Subcutaneous adipose tissue (tissue), 4 donors: Measurements from ENCODE around the gene CDK2AP2. TPM values are rescaled to one million over a fixed set of nuclear protein-coding genes. Genes with fewer than 3 reads are reported as not detected.

Experiments
- total RNA-seq, 4 donors: library from RNA; depleted of rRNA; stranded (reverse); fragments of >200 nt; gene quantifications; one replicate each; pipeline ENCODE4 v1.1.0, GENCODE V29; 2016
- TF ChIP-seq, protein P1 (sequence below): fragments of 450-650 bp; IDR thresholded peaks from one replicate; pipeline ENCODE4 v1.5.1; 2016; ENCODE audit warnings: low read depth, mild to moderate bottlenecking, control low read depth, antibody characterized with exemption, moderate library complexity

CDK2AP2 gene
- total RNA-seq, 4 donors from 2014 or later, result 21.2 to 33.2 (median 23.5) TPM

- TF ChIP-seq, protein P1, sequence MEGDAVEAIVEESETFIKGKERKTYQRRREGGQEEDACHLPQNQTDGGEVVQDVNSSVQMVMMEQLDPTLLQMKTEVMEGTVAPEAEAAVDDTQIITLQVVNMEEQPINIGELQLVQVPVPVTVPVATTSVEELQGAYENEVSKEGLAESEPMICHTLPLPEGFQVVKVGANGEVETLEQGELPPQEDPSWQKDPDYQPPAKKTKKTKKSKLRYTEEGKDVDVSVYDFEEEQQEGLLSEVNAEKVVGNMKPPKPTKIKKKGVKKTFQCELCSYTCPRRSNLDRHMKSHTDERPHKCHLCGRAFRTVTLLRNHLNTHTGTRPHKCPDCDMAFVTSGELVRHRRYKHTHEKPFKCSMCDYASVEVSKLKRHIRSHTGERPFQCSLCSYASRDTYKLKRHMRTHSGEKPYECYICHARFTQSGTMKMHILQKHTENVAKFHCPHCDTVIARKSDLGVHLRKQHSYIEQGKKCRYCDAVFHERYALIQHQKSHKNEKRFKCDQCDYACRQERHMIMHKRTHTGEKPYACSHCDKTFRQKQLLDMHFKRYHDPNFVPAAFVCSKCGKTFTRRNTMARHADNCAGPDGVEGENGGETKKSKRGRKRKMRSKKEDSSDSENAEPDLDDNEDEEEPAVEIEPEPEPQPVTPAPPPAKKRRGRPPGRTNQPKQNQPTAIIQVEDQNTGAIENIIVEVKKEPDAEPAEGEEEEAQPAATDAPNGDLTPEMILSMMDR, result no peak
Measured at GRCh38 chr11:67516806-67517205, 8.8 kb upstream of the CDK2AP2 start.

GRCh38 chr11:67514116-67514515, 6.2 kb upstream of the CDK2AP2 start:
- TF ChIP-seq, protein P1, result no peak

DNA sequence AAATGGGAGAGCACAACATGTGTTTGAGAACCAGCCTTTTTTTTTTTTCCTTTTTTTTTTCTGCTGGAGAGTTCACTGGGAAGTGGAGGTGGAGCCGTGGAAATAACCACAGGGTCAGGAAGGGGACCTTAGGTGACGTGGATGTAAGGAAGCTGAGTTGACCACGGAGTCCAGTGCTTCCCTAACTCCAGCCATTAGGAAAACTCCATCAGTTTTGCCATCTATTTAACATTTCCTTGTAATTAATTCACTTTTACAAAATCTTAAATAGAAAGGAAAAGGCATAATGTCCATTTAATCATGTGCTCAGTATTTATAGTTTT, 2.0 kb upstream of the CDK2AP2 start:
- TF ChIP-seq, protein P1, result no peak

GRCh38 chr11:67508486-67509121, 642 bp upstream of the CDK2AP2 start:
- TF ChIP-seq, protein P1, result no peak

DNA sequence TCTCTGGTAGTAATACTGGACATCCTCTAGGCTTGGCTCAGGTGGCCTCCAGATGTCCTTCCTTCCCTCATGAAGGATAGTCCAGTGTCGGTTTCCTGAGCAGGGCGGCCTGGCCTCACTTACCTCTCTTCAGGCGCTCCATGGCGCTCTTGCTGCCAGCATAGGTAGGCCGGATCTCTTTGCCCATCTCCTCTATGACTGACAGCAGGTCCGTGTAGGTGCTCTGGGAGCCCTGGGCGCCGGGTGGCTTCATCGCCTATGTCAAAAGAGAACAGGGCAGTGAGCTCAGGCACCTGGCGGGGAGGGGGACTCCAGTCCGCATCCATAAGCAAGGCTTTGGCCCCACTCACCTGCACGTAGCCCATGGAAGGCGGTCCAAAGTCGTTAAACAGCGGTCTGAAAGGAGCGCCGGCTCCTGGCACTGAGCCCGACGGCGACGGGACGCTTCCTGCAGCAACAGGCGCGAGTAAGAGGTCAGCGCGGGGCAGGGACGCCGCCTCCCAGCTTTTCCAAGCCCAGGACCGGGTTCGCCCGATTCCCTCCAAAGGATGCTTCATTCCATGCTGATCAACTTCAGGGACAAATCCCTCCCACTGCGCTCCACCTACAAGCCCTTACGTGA, 609 bp downstream of the CDK2AP2 start:
- TF ChIP-seq, protein P1, result no peak

- TF ChIP-seq, protein P1, result no peak
Measured at GRCh38 chr11:67506426-67507051, 1.4 kb downstream of the CDK2AP2 start.

GRCh38 chr11:67505605-67506396, 2.2 kb downstream of the CDK2AP2 start:
- TF ChIP-seq, protein P1, result no peak
